Amygdala (tissue), 56 donors: ENCODE results near the gene MLXIP.

Experiments
- DNase-seq, 56 donors: peaks; one replicate each; lab custom pipeline; 2025; lab: John Stamatoyannopoulos, UW

MLXIP gene

GRCh38 chr12:122140467-122141257 lies 62.1 kb downstream of the MLXIP start:
- DNase-seq = no peak

DNA sequence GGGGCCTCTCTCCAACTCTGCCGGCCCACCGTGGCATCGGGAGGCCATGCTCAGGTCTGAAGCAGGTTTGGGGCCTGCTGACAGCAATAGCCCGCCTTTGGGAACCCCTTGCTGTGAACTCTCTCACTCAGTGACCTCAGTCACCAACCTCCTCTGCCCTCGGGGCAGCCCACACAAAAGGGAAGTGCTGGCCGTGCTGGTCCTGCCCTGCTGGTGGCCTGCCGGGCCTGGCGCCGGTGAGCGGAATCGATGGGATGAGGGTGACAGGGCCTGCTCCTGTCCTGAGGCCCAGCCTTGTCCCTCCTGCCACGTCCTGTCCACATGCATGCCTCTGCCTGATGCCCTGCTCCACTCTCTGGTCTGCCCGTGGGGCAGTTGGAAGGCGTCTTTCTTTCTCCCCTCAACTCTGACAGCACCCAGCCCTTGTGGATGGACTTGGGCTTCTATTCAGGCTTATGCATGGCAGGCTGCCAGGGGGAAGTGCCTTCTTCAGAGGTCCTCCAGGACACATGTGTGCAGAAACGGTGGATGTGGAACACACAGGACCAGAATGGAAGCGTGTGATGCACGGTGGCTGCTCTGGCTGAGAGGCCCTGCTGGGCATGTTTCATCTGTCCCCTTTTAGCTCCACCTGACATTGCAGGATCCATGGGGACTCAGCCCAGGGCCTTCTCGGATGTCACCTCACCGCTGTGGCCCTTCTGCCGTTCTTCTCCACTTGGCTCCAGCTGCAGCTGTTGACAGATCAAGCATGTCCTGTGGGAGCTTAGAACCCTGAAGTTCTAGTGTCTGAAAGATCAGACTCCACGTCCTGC lies 63.6 kb downstream of the MLXIP start:
- DNase-seq = no peak

- DNase-seq = no peak
Measured at GRCh38 chr12:122142857-122143256, 64.3 kb downstream of the MLXIP start.

DNA sequence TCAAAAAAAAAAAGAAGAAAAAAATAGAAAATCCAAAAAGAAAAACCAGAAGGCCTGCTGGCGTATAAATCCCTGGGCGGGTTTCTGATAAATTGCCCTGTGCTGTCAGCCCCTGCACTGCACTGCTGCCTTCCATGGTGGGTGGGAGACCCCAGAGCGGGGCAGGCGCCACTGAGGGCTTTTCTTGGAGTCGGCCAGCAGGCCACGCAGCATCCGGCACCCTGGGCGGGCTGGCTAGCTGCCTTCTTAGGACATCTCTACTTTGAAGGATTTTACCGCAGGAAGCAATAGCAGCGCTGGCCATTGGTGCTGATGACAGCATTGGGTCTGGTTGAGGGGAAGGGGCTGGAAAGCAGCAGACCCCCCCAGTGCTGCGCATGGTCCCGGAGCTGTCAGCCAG lies 66.3 kb downstream of the MLXIP start:
- DNase-seq = no peak

GRCh38 chr12:122145505-122146330 lies 67.2 kb downstream of the MLXIP start:
- DNase-seq = no peak

- DNase-seq = no peak
Measured at GRCh38 chr12:122147514-122148290, 69.1 kb downstream of the MLXIP start.

DNA sequence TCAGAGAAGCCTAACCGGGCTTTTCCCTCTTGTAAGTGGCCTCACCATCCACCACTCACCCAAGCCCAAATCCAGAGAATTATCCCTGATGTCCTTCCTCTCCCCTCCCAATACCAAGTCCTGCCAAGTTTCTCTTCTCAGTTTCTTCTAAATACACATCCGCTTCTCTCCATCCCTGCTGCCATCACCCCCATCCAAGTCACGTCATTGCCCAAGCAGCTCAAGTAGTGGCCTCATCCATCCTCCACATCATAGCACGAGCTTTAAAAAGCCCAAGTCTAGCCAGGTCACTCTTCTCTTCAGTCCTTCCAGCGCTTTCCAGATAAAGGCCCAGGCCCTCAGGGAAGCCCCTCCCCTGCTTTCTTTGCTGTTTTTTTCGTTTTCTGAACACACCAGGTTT lies 70.1 kb downstream of the MLXIP start:
- no peak for DNase-seq

- DNase-seq = no peak
Measured at GRCh38 chr12:122150127-122150681, 71.6 kb downstream of the MLXIP start.

- DNase-seq = peak in 1 of 56 donors; percentile 7
Measured at GRCh38 chr12:122152754-122153153, 74.2 kb downstream of the MLXIP start.

- no peak for DNase-seq
Measured at GRCh38 chr12:122155705-122156104, 77.1 kb downstream of the MLXIP start.

DNA sequence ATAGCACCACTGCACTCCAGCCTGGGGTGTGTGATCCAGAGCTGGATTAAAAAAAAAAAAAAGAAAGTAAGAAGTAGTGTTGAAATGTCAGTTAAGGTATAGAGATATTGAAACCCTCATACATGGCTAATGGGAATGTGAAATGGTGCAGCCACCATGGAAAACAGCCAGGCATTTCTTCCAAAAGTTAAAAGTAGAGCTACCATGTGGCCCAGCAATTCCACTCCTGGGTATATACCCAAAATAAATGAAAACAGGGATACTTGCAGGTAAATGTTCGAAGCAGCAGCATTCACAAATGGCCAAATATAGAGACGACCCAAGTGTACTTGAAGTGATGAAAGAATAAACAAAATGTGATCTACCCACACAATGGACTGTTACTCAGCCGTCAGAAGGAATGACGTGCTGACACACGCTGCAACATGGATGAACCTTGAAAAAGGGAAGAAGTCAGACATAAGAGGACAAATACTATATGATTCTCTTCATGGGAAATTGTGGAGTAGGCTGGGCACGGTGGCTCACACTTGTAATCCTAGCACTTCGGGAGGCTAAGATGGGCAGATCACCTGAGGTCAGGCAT lies 80.2 kb downstream of the MLXIP start:
- DNase-seq = no peak

DNA sequence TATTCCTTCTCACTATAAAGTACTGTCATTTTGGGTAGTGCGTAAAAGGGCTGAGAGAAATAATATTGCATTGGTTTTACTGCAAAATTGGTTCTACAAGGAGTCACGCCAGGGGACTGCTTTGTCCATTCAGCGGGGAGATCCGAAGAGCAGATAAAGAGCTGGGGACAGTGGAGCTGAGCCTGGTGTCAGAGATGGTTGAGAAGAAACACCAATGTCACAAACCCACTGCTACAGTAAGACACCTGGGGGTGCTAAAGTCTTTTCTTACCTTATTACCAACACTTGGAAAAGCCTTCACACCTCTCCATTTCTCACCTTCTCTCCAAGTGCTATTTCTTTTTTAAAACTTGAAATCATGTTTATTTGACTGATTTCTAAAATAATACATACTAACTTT lies 81.3 kb downstream of the MLXIP start:
- DNase-seq = no peak

DNA sequence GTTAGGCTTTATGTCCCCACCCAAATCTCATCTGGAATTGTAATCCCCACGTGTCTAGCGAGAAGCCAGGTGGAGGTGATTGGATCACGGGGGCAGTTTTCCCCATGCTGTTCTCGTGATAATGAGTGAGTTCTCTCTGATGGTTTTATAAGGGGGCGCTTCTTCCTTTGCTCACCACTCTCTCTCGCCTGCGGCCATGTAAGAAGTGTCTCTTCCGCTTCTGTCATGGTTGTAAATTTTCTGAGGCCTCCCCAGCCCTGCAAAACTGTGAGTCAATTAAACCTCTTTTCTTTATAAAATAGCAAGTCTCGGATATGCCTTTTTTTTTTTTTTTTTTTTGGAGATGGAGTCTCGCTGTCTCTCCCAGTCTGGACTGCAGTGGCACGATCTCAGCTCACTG lies 82.2 kb downstream of the MLXIP start:
- no peak for DNase-seq

DNA sequence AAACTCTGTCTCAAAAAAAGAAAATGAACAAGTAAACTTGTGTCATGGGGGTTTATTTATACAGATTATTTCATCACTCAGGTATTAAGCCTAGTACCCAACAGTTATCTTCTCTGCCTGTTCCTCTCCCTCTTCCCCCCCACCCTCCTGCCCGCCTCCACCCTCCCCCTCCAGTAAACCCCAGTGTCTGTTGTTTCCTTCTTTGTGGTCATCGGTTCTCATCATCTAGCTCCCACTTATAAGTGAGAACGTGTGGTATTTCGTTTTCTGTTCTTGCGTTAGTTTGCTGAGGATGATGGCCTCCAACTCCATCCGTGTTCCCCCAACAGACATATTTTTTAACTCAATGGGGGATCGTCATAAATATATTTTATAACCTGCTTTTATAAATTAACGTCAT lies 83.1 kb downstream of the MLXIP start:
- no peak for DNase-seq

DNA sequence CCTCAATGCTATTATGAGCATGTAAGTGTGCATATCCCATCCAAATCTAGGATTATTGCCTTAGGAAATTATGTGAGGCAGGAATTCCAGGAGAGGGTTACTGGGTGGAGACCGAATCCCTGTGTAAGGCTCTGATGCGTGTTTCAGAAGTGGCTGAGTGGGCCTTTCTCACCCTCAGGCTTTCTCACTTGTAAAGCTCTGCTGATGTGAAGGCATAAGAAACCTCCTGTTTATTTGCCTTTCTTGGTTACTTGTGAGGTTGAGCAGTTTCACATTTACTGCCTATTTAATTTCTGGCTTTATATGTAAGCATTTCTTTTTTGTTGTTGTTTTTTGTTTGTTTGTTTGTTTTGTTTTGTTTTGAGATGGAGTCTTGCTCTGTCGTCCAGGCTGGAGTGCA lies 84.4 kb downstream of the MLXIP start:
- no peak for DNase-seq

DNA sequence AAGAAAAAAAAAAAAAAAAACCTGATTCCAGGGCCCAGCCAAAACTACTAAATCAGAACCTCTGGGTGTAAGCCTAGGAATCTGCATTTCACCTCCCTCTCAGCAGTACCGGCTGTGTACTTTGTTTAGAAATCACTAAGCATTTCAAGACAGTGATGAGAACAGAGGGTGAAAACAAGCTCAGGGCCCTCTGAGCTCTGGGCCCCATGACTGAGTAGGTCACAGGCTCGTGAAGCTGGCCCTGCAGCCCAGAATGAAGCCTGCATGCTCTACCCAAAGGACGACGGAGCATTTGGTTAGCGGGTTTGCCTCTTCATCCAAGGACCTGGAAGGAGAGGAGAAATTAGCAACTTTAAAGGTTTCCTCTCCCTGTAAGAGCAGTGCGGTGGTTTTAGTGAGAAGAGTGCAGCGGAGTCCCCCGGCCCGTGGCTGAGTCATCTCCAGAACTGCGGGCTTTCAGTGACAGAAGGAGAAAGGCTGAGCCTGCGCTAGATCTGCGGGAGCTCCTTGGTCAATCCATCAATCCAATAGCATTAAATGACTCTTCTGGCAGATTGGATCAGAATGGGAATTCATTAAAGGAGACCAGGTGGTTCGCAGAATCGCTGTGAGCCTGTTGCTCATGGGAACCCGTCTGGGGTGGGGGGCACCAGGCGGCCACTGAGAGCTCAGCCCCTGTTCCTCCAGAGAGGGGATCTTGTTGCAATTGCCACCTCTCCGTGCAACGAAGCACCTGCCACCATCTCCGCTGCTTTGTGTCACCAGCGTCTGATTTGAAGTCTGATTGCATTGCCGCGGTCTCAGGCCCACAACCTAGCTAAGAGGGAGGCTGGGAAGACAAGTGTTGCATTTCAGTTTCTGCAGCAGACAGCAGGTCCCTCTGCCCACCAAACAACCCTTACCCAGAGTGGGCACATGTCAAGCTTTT lies 88.1 kb downstream of the MLXIP start:
- DNase-seq = no peak

- DNase-seq = peak in 1 of 56 donors; percentile 2
Measured at GRCh38 chr12:122167356-122167925, 88.9 kb downstream of the MLXIP start.

GRCh38 chr12:122168492-122168891 lies 89.9 kb downstream of the MLXIP start:
- no peak for DNase-seq
